SK-N-SH treated with all-trans-retinoic acid at 6 μM for 48 hours (cell line): ENCODE data around the gene CPSF3.

Source experiments
- ATAC-seq: fragments of 200-7000 bp; cut with Tn5 transposase; 3 replicates; pipeline ENCODE4 v1.9.1; 2020; ENCODE audit warnings: mild to moderate bottlenecking, moderate library complexity
- ARNTL ChIP-seq: fragments of 450-650 bp; formaldehyde crosslinking; IDR thresholded peaks from 2 replicates; pipeline ENCODE4 v1.5.0; 2020; ENCODE audit warnings: low read depth, mild to moderate bottlenecking, moderate library complexity, borderline replicate concordance
- BACH2 ChIP-seq: fragments of 250-450 bp; sonication (Bioruptor Pico); IDR thresholded peaks from 2 replicates; pipeline ENCODE4 v1.9.0; 2021; ENCODE audit warnings: mild to moderate bottlenecking, borderline replicate concordance
- CREB5 ChIP-seq: fragments of 250-450 bp; sonication (Bioruptor Pico); IDR thresholded peaks from 2 replicates; pipeline ENCODE4 v1.5.1; 2020; ENCODE audit warnings: low read depth, mild to moderate bottlenecking, moderate library complexity
- CSDC2 ChIP-seq: fragments of 250-450 bp; sonication (Bioruptor Pico); IDR thresholded peaks from 2 replicates; pipeline ENCODE4 v1.5.0; 2020; ENCODE audit warnings: mild to moderate bottlenecking, moderate library complexity
- CSRNP3 ChIP-seq: fragments of 250-450 bp; sonication (Bioruptor Pico); IDR thresholded peaks from 2 replicates; pipeline ENCODE4 v1.5.1; 2021; ENCODE audit warnings: mild to moderate bottlenecking, moderate library complexity
- ESRRG ChIP-seq: fragments of 250-450 bp; sonication (Bioruptor Pico); IDR thresholded peaks from 2 replicates; pipeline ENCODE4 v1.6.1; 2021; ENCODE audit warnings: mild to moderate bottlenecking
- GLIS3 ChIP-seq: fragments of 250-450 bp; sonication (Bioruptor Pico); IDR thresholded peaks from 2 replicates; pipeline ENCODE4 v1.5.0; 2020; ENCODE audit warnings: mild to moderate bottlenecking, moderate library complexity
- ISL1 ChIP-seq: fragments of 250-450 bp; sonication (Bioruptor Pico); IDR thresholded peaks from 2 replicates; pipeline ENCODE4 v2.1.2; 2022; ENCODE audit warnings: mild to moderate bottlenecking, moderate library complexity
- OSR1 ChIP-seq: fragments of 250-450 bp; sonication (Bioruptor Pico); IDR thresholded peaks from 2 replicates; pipeline ENCODE4 v1.8.0; 2022; ENCODE audit warnings: moderate library complexity, mild to moderate bottlenecking, inconsistent platforms
- PATZ1 ChIP-seq: fragments of 250-450 bp; sonication (Bioruptor Pico); IDR thresholded peaks from 2 replicates; pipeline ENCODE4 v1.8.0; 2020; ENCODE audit warnings: mild to moderate bottlenecking, moderate library complexity, borderline replicate concordance
- PPARA ChIP-seq: fragments of 250-450 bp; sonication (Bioruptor Pico); IDR thresholded peaks from 2 replicates; pipeline ENCODE4 v1.5.0; 2020; ENCODE audit warnings: mild to moderate bottlenecking, borderline replicate concordance
- RARB ChIP-seq: fragments of 250-450 bp; sonication (Bioruptor Pico); IDR thresholded peaks from 2 replicates; pipeline ENCODE4 v1.8.0; 2021; ENCODE audit warnings: mild to moderate bottlenecking, moderate library complexity
- SNAI2 ChIP-seq: fragments of 250-450 bp; sonication (Bioruptor Pico); IDR thresholded peaks from 2 replicates; pipeline ENCODE4 v1.5.0; 2020; ENCODE audit warnings: mild to moderate bottlenecking, moderate library complexity
- TCF4 ChIP-seq: fragments of 250-450 bp; sonication (Bioruptor Pico); IDR thresholded peaks from 2 replicates; pipeline ENCODE4 v1.8.0; 2021; ENCODE audit warnings: mild to moderate bottlenecking, moderate library complexity, borderline replicate concordance
- TOX ChIP-seq: fragments of 250-450 bp; sonication (Bioruptor Pico); IDR thresholded peaks from 2 replicates; pipeline ENCODE4 v1.8.0; 2021; ENCODE audit warnings: mild to moderate bottlenecking, moderate library complexity, borderline replicate concordance
- TSHZ2 ChIP-seq: fragments of 250-450 bp; sonication (Bioruptor Pico); IDR thresholded peaks from 2 replicates; pipeline ENCODE4 v1.5.0; 2020; ENCODE audit warnings: mild to moderate bottlenecking, moderate library complexity
- ZC3H10 ChIP-seq: fragments of 250-450 bp; sonication (Bioruptor Pico); IDR thresholded peaks from 2 replicates; pipeline ENCODE4 v1.5.1; 2021; ENCODE audit warnings: mild to moderate bottlenecking, moderate library complexity
- ZFP3 ChIP-seq: fragments of 250-450 bp; sonication (Bioruptor Pico); IDR thresholded peaks from 2 replicates; pipeline ENCODE4 v1.5.0; 2020; ENCODE audit warnings: mild to moderate bottlenecking, moderate library complexity
- ZFP30 ChIP-seq: fragments of 450-650 bp; formaldehyde crosslinking; IDR thresholded peaks from 2 replicates; pipeline ENCODE4 v1.5.0; 2022; ENCODE audit warnings: mild to moderate bottlenecking, moderate library complexity
- ZNF565 ChIP-seq: fragments of 450-650 bp; formaldehyde crosslinking; conservative IDR thresholded peaks from 2 replicates; pipeline ENCODE4 v1.5.0; 2020; ENCODE audit warnings: low read depth, mild to moderate bottlenecking, moderate library complexity
- ZNF70 ChIP-seq: fragments of 450-650 bp; formaldehyde crosslinking; IDR thresholded peaks from 2 replicates; pipeline ENCODE4 v1.5.0; 2020; ENCODE audit warnings: mild to moderate bottlenecking, moderate library complexity
- ZNF8 ChIP-seq: fragments of 450-650 bp; formaldehyde crosslinking; IDR thresholded peaks from 2 replicates; pipeline ENCODE4 v1.5.0; 2020; ENCODE audit warnings: mild to moderate bottlenecking, moderate library complexity

Gene CPSF3

GRCh38 chr2:9439536-9439935 lies 16.1 kb downstream of the CPSF3 start:
- TF ChIP-seq SNAI2 (CRISPR knock-in tag) (no peak), ZNF70 (CRISPR knock-in tag) (no peak), ARNTL (CRISPR knock-in tag) (no peak), ZNF8 (CRISPR knock-in tag) (no peak), ISL1 (CRISPR knock-in tag) (no peak), ZFP3 (CRISPR knock-in tag) (no peak), BACH2 (CRISPR knock-in tag) (no peak), GLIS3 (CRISPR knock-in tag) (no peak), TCF4 (CRISPR knock-in tag) (no peak), ESRRG (CRISPR knock-in tag) (no peak), TSHZ2 (CRISPR knock-in tag) (no peak), RARB (CRISPR knock-in tag) (no peak), CREB5 (CRISPR knock-in tag) (no peak), ZC3H10 (CRISPR knock-in tag) (no peak), TOX (CRISPR knock-in tag) (no peak), OSR1 (CRISPR knock-in tag) (no peak), ZFP30 (CRISPR knock-in tag) (no peak)
- no peak; the same call in 2 of the 3 replicates for ATAC-seq

- ATAC-seq = no peak; the same call in 2 of the 3 replicates
- no peak for TF ChIP-seq ZNF70 (CRISPR knock-in tag)
- TF ChIP-seq CREB5 (CRISPR knock-in tag) = peak; percentile 53
- TF ChIP-seq ZFP3 (CRISPR knock-in tag) = no peak
- no peak for TF ChIP-seq CSRNP3
- TF ChIP-seq ZFP30 (CRISPR knock-in tag) = no peak
- no peak for TF ChIP-seq PATZ1 (CRISPR knock-in tag)
- TF ChIP-seq OSR1 (CRISPR knock-in tag) = no peak
Measured at GRCh38 chr2:9440058-9440727, 16.7 kb downstream of the CPSF3 start.

- no peak for TF ChIP-seq ZFP30 (CRISPR knock-in tag)
- no peak for TF ChIP-seq ESRRG (CRISPR knock-in tag)
- TF ChIP-seq ZNF8 (CRISPR knock-in tag) = no peak
- no peak for TF ChIP-seq ISL1 (CRISPR knock-in tag)
- TF ChIP-seq ZNF70 (CRISPR knock-in tag) = no peak
- no peak for TF ChIP-seq OSR1 (CRISPR knock-in tag)
- TF ChIP-seq TCF4 (CRISPR knock-in tag) = no peak
- no peak for TF ChIP-seq CSDC2 (CRISPR knock-in tag)
- TF ChIP-seq RARB (CRISPR knock-in tag) = no peak
- no peak for TF ChIP-seq SNAI2 (CRISPR knock-in tag)
- no peak for TF ChIP-seq CSRNP3
- TF ChIP-seq TSHZ2 (CRISPR knock-in tag) = no peak
- no peak for TF ChIP-seq ZFP3 (CRISPR knock-in tag)
- TF ChIP-seq BACH2 (CRISPR knock-in tag) = no peak
- no peak for TF ChIP-seq GLIS3 (CRISPR knock-in tag)
- no peak for TF ChIP-seq ZNF565 (CRISPR knock-in tag)
- TF ChIP-seq PPARA (CRISPR knock-in tag) = no peak
- TF ChIP-seq TOX (CRISPR knock-in tag) = no peak
- no peak for ATAC-seq
Measured at GRCh38 chr2:9441556-9441955, 18.1 kb downstream of the CPSF3 start.
